GM15510 (cell line): Measurements from ENCODE around the gene CMIP.

Experiments used
- POLR2A ChIP-seq: IDR thresholded peaks from 3 replicates; pipeline ENCODE4 v1.6.1; 2011; ENCODE audit warnings: borderline replicate concordance; ENCODE audit not compliant: insufficient read length; ENCODE audit errors: extremely low read depth

CMIP gene

GRCh38 chr16:81442220-81442915 lies 2.2 kb upstream of the CMIP start:
- TF ChIP-seq POLR2A, result no peak

- no peak for TF ChIP-seq POLR2A
These were observed 1.5 kb upstream of the CMIP start for GRCh38 chr16:81442916-81443687.

GRCh38 chr16:81443688-81444447 lies 740 bp upstream of the CMIP start:
- no peak for TF ChIP-seq POLR2A

DNA sequence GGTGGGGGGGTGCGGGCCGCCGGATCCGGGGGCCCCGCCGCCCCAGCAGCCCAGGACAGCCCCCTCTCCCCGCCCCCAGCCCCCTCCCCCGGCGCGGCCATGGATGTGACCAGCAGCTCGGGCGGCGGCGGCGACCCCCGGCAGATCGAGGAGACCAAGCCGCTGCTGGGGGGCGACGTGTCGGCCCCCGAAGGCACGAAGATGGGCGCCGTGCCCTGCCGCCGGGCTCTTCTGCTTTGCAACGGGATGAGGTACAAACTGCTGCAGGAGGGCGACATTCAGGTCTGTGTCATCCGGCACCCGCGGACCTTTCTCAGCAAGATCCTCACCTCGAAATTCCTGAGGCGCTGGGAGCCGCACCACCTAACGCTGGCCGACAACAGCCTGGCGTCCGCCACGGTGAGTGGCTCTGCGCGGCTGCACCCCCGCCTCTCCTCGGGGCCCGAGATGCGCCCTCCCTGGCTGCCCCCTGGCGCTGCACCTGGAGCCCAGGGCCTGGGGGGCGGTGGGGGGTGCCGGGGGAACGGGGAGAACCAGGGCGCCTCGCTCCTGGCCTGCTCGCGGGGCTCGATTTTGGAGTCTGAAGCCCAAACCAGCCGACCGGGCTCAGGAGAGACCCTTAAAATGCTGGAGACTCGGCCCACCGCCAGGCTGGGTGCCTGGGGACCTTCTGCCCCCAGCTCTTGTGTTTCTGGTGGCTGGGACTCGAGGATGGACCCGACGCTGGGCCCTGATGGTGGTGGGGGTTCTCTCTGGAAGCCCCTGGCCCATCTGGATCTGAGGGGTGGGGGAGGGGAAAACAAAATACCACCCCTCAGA lies 744 bp downstream of the CMIP start:
- no peak for TF ChIP-seq POLR2A

DNA sequence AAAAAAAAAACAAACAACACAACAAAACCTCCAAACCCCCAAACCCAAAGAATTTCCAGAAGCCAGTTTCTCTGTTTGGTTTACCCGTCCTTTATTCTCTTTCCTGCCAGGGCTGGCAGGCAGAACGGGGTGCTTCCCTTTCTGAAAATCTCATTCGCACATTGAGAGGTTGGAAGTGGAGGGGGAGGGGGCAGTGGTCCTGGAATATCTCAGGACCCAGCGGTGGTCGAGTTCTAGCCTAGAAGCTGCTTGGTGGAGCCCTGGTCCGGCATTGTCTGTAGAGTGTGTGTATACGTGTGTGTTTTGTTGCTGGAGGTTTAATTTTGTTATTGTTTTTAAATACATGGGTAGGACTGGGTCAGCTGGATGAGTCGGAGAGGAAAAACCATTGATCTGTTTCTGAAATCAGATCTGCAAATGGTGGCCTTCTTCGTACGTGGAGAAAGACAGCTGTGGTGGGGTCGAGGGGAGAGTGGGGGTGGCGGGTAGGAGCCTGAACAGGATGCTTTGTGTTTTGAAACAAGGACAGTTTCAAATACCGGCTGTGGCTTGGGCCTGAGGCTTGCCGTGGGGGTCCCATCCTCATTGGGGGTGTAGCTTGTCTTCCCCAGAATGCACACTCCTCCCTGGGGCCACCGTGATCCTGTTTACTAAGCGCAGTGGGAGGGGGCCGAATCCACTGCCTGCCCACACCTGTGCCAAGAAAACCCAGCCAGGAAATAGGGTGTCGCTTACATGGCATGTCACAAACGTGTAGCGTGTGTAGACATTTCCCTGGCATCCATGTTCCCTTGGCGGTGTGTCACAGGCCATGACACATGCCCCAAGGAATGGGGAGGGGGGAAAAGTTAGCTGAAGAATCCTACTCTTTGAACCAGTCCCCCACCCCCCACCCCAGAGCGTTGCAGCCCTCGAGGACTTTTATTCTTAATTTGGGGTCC lies 1.6 kb downstream of the CMIP start:
- no peak for TF ChIP-seq POLR2A

GRCh38 chr16:81446907-81447268 lies 2.3 kb downstream of the CMIP start:
- TF ChIP-seq POLR2A, result no peak

DNA sequence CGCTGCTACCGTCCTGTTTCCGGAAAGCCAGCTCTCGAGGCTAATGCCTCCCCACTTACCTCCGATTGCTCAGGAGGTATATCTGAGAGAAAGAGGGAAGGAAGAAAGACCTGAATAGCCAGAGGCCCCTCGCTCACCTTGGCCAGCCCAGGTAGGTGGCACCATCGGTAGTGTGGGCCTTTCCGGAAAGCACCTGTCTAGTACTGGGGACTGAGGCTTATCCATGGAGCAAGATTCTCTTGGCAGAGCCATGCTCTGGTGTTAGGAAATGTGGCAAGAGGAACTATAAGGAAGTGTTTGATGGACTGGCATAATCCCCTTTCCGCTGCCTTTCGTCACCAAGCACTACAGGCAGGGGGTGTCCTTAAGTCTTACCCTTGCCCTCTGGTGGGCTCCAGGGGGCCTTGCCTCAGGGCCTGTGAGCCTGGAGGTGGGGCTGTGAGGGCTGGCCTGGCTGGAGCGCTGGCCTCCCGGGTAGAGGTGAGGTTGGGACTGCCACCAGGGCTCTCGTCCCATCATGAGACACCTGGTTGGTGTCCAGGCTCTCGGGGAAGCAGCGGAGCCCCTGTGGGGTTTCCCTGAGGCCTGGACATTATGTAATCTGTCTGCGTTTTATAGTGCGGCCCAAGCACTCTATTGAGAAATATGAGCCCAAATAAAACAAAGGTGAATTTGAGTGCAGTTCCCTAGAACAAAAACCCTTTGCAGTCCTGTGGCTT lies 2.9 kb downstream of the CMIP start:
- TF ChIP-seq POLR2A, result no peak

DNA sequence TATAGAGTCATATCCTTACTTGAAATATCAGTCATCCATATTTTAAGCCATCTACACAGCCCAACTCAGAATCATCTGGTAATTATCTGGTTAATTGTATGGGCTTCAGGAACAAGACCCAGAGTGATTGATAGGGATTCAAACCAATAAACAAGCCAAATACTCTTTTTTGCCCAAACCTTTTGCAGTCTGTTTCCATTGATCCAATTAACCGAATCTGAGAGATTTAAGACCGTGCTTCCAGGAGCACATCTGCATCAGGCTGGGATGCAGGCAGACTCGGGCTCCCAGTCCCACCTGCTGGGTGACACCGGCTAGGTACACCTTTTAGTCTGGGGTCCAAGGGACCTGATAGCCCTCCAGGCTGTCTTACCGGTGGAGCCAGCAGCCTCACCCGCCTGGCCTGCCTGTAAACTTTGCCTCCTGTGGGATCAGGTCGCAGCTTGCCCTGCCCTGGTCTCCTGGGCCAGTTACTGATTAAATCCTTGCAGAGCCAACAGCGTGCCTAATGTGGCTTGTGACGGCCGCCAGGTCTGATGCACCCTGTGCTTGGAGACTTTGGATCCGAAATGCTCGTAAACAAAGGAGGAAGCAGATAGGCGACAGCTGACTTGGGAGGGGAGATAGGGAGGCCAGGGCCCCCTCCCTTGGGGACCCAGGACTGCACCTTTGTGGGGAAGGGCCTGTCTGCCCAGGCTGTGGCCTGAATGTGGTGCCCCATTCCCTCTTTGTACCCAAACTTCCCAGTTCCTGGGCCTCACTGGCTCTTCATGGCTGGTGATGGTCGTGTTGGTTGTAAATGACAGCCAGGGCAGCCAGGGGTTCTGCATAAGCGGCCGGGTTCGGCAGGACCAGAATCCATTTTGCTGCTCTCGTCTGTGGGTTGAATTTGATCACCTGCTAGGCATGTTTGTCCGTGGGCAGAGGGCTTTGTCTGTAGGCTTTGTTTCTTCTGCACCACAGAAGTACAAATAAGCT lies 3.8 kb downstream of the CMIP start:
- no peak for TF ChIP-seq POLR2A

DNA sequence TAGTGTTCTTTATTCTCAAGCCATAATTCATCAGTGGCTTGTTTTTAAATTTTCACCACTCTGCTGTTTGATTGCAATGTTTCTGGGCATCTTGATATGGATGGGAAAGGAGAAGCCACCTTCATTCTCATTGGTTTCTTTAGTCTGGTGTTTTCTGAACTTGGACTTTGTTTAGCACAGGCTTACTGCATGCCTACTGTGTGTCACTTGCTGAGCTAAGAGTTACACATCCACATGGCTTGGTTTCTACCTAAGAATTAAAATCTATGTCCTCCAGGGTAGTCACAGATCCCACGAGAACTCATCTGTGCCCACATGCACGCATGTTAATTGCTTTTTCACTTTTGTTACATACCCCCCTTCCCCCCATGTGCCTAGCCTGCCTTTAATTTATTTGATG lies 4.6 kb downstream of the CMIP start:
- TF ChIP-seq POLR2A, result no peak

GRCh38 chr16:81449899-81450608 lies 5.4 kb downstream of the CMIP start:
- no peak for TF ChIP-seq POLR2A

- no peak for TF ChIP-seq POLR2A
These were observed 6.3 kb downstream of the CMIP start for GRCh38 chr16:81450783-81451491.
